SJCRH30 (cell line): ENCODE data around the gene COQ7. TPM values are rescaled to one million over a fixed set of nuclear protein-coding genes. Genes with fewer than 3 reads are reported as not detected.

Experiments
- DNase-seq, 2 experiments: peaks; one replicate each; pipeline ENCODE4 v3.0.0-alpha.2; 2015 to 2020
- H3K27ac ChIP-seq: fragments of 250-450 bp; sonication (Bioruptor Pico); 2 replicates; pipeline ENCODE4 v1.5.1; 2020; ENCODE audit warnings: mild to moderate bottlenecking, moderate library complexity
- H3K27me3 ChIP-seq: fragments of 250-450 bp; sonication (Bioruptor Pico); 2 replicates; pipeline ENCODE4 v1.5.1; 2020; ENCODE audit warnings: mild to moderate bottlenecking, moderate library complexity
- H3K36me3 ChIP-seq: fragments of 250-450 bp; sonication (Bioruptor Pico); 2 replicates; pipeline ENCODE4 v1.5.1; 2020; ENCODE audit warnings: mild to moderate bottlenecking, moderate library complexity
- H3K4me1 ChIP-seq: fragments of 250-450 bp; sonication (Bioruptor Pico); 2 replicates; pipeline ENCODE4 v1.5.1; 2020; ENCODE audit warnings: mild to moderate bottlenecking, moderate library complexity
- H3K4me3 ChIP-seq: fragments of 250-450 bp; sonication (Bioruptor Pico); 2 replicates; pipeline ENCODE4 v1.5.1; 2020; ENCODE audit warnings: mild to moderate bottlenecking, moderate library complexity
- H3K9me3 ChIP-seq: fragments of 250-450 bp; sonication (Bioruptor Pico); replicated peaks from 2 replicates; pipeline ENCODE4 v1.5.1; 2020; ENCODE audit warnings: mild to moderate bottlenecking, moderate library complexity
- total RNA-seq: library from RNA; depleted of rRNA; stranded (reverse); fragments of >200 nt; shearing (Covaris generic); gene quantifications from 2 replicates; pipeline ENCODE4 v1.2.3, GENCODE V29; 2014; rRNA removed

COQ7 gene
- 16.8 and 21.5 TPM in 2 replicates for total RNA-seq

GRCh38 chr16:19067349-19068236 is at the start of gene COQ7:
COQ7 (plus strand) TSS chr16:19067614; CDS start chr16:19067665, 51 bp downstream.
- H3K27me3 ChIP-seq: no peaks in the 10 kb centered on the region
- H3K4me1 ChIP-seq: no peaks in the 10 kb centered on the region
- peak within 1 kb of the TSS; percentile 100 for H3K4me3 ChIP-seq

GRCh38 chr16:19020689-19021088 is 46.7 kb upstream of the COQ7 start:
- no peak for DNase-seq
- Histone ChIP-seq H3K36me3 (no peaks in the 10 kb centered on the region; the same call in 1 of the 2 replicates), H3K9me3 (no peaks in the 10 kb centered on the region), H3K27me3 (no peaks in the 10 kb centered on the region), H3K27ac (no peak overlapping the region), H3K4me1 (no peaks in the 10 kb centered on the region), H3K4me3 (no peak overlapping the region)

More at GRCh38 chr16:19067349-19068236, at the start of gene COQ7:
- peak within 1 kb of the TSS; percentile 100 for H3K27ac ChIP-seq
- no peaks in the 10 kb centered on the region for H3K9me3 ChIP-seq
- DNase-seq: peak; percentile 98 to 99
- H3K36me3 ChIP-seq: no peaks in the 10 kb centered on the region

GRCh38 chr16:19021747-19022146 is 45.7 kb upstream of the COQ7 start:
- no peaks in the 10 kb centered on the region; the same call in 1 of the 2 replicates for H3K36me3 ChIP-seq
- no peaks in the 10 kb centered on the region for H3K4me1 ChIP-seq
- no peak overlapping the region for H3K4me3 ChIP-seq
- no peaks in the 10 kb centered on the region for H3K27me3 ChIP-seq
- H3K9me3 ChIP-seq: no peaks in the 10 kb centered on the region
- no peak overlapping the region for H3K27ac ChIP-seq
- DNase-seq: no peak

GRCh38 chr16:19027416-19027815 is 40.0 kb upstream of the COQ7 start:
- Histone ChIP-seq H3K4me3 (no peak overlapping the region), H3K9me3 (no peaks in the 10 kb centered on the region), H3K36me3 (no peaks in the 10 kb centered on the region), H3K27ac (no peak overlapping the region), H3K27me3 (no peaks in the 10 kb centered on the region), H3K4me1 (no peaks in the 10 kb centered on the region)
- DNase-seq: no peak

- Histone ChIP-seq H3K36me3 (no peaks in the 10 kb centered on the region), H3K4me1 (no peaks in the 10 kb centered on the region), H3K4me3 (no peak overlapping the region), H3K27ac (no peak overlapping the region), H3K9me3 (no peaks in the 10 kb centered on the region), H3K27me3 (no peaks in the 10 kb centered on the region)
- no peak for DNase-seq
Observed at GRCh38 chr16:19029980-19030379, 37.4 kb upstream of the COQ7 start.

- H3K4me3 ChIP-seq: no peak overlapping the region
- H3K9me3 ChIP-seq: no peaks in the 10 kb centered on the region
- H3K36me3 ChIP-seq: no peaks in the 10 kb centered on the region
- DNase-seq: no peak
- H3K4me1 ChIP-seq: no peaks in the 10 kb centered on the region
- no peak overlapping the region for H3K27ac ChIP-seq
- no peaks in the 10 kb centered on the region for H3K27me3 ChIP-seq
Observed at GRCh38 chr16:19031738-19032137, 35.7 kb upstream of the COQ7 start.

GRCh38 chr16:19033761-19034160 is 33.7 kb upstream of the COQ7 start:
- no peak for DNase-seq
- Histone ChIP-seq H3K27ac (no peak overlapping the region), H3K4me3 (no peak overlapping the region), H3K4me1 (no peaks in the 10 kb centered on the region), H3K27me3 (no peaks in the 10 kb centered on the region), H3K9me3 (no peaks in the 10 kb centered on the region), H3K36me3 (no peaks in the 10 kb centered on the region)

- no peak overlapping the region for H3K4me3 ChIP-seq
- no peak for DNase-seq
- no peaks in the 10 kb centered on the region for H3K9me3 ChIP-seq
- H3K27me3 ChIP-seq: no peaks in the 10 kb centered on the region
- H3K36me3 ChIP-seq: no peaks in the 10 kb centered on the region
- H3K4me1 ChIP-seq: no peaks in the 10 kb centered on the region
- no peak overlapping the region for H3K27ac ChIP-seq
Observed at GRCh38 chr16:19040400-19040799, 27.0 kb upstream of the COQ7 start.

- Histone ChIP-seq H3K27me3 (no peaks in the 10 kb centered on the region), H3K36me3 (no peaks in the 10 kb centered on the region), H3K27ac (no peak overlapping the region), H3K4me3 (no peak overlapping the region), H3K4me1 (no peaks in the 10 kb centered on the region), H3K9me3 (no peaks in the 10 kb centered on the region)
- no peak for DNase-seq
Observed at GRCh38 chr16:19044769-19045168, 22.6 kb upstream of the COQ7 start.

- no peak overlapping the region for H3K27ac ChIP-seq
- H3K9me3 ChIP-seq: no peaks in the 10 kb centered on the region
- H3K36me3 ChIP-seq: no peaks in the 10 kb centered on the region
- H3K4me3 ChIP-seq: no peak overlapping the region
- no peaks in the 10 kb centered on the region for H3K4me1 ChIP-seq
- DNase-seq: no peak
- H3K27me3 ChIP-seq: no peaks in the 10 kb centered on the region
Observed at GRCh38 chr16:19046062-19046461, 21.4 kb upstream of the COQ7 start.

GRCh38 chr16:19062706-19063105 is 4.7 kb upstream of the COQ7 start:
- no peaks in the 10 kb centered on the region for H3K9me3 ChIP-seq
- no peak overlapping the region for H3K27ac ChIP-seq
- no peaks in the 10 kb centered on the region for H3K4me1 ChIP-seq
- no peak for DNase-seq
- no peaks in the 10 kb centered on the region for H3K27me3 ChIP-seq
- no peak overlapping the region for H3K4me3 ChIP-seq
- no peaks in the 10 kb centered on the region for H3K36me3 ChIP-seq

GRCh38 chr16:19066988-19067348 is 446 bp upstream of the COQ7 start:
- Histone ChIP-seq H3K4me1 (no peaks in the 10 kb centered on the region), H3K27me3 (no peaks in the 10 kb centered on the region), H3K27ac (peak overlapping the region; percentile 100; the same call in 1 of the 2 replicates), H3K9me3 (no peaks in the 10 kb centered on the region), H3K4me3 (peak overlapping the region; percentile 100), H3K36me3 (no peaks in the 10 kb centered on the region)
- DNase-seq: no peak

GRCh38 chr16:19068237-19068815 is 912 bp downstream of the COQ7 start:
- no peaks in the 10 kb centered on the region for H3K9me3 ChIP-seq
- H3K36me3 ChIP-seq: no peaks in the 10 kb centered on the region
- H3K4me1 ChIP-seq: no peaks in the 10 kb centered on the region
- no peaks in the 10 kb centered on the region for H3K27me3 ChIP-seq
- peak overlapping the region; percentile 100 for H3K4me3 ChIP-seq
- H3K27ac ChIP-seq: peak overlapping the region; percentile 100
- no peak for DNase-seq

- no peak overlapping the region for H3K4me3 ChIP-seq
- H3K36me3 ChIP-seq: no peaks in the 10 kb centered on the region
- no peaks in the 10 kb centered on the region for H3K9me3 ChIP-seq
- peak in 1 of 2 experiments; percentile 31 for DNase-seq
- no peaks in the 10 kb centered on the region for H3K4me1 ChIP-seq
- no peak overlapping the region for H3K27ac ChIP-seq
- no peaks in the 10 kb centered on the region for H3K27me3 ChIP-seq
Observed at GRCh38 chr16:19071811-19072777, 4.7 kb downstream of the COQ7 start.
